K562 (cell line): Measurements from ENCODE around the gene GATA2. TPM values are rescaled to one million over a fixed set of nuclear protein-coding genes. Genes with fewer than 3 reads are reported as not detected.

Experiments
- ARID2 ChIP-seq: fragments of 450-650 bp; IDR thresholded peaks from 2 replicates; pipeline ENCODE4 v1.6.1; 2017; ENCODE audit warnings: antibody characterized with exemption, mild to moderate bottlenecking
- BRF2 ChIP-seq: IDR thresholded peaks from 3 replicates; pipeline ENCODE4 v1.6.1; 2011; ENCODE audit warnings: borderline replicate concordance, mild to moderate bottlenecking; ENCODE audit not compliant: insufficient read length, insufficient read depth
- EP400 ChIP-seq: fragments of 450-650 bp; IDR thresholded peaks from 2 replicates; pipeline ENCODE4 v1.6.1; 2017; ENCODE audit warnings: antibody characterized with exemption, mild to moderate bottlenecking, moderate library complexity
- ETV5 ChIP-seq: sonication (generic); formaldehyde crosslinking; IDR thresholded peaks from 2 replicates; pipeline ENCODE4 v1.4.0; 2020; ENCODE audit warnings: low read depth, mild to moderate bottlenecking, missing genetic modification reagents
- FOXK1 ChIP-seq: sonication (generic); formaldehyde crosslinking; IDR thresholded peaks from 2 replicates; pipeline ENCODE4 v1.8.0; 2022; ENCODE audit warnings: missing genetic modification reagents, mild to moderate bottlenecking, borderline replicate concordance
- GATAD2A ChIP-seq: fragments of 450-650 bp; IDR thresholded peaks from 2 replicates; pipeline ENCODE4 v1.6.1; 2017
- GTF2A2 ChIP-seq: IDR thresholded peaks from 2 replicates; pipeline ENCODE4 v1.6.1; 2016; ENCODE audit warnings: mild to moderate bottlenecking, missing genetic modification characterization, missing compliant biosample characterization
- L3MBTL2 ChIP-seq: fragments of 450-650 bp; IDR thresholded peaks from 2 replicates; pipeline ENCODE4 v1.6.1; 2016; ENCODE audit warnings: mild to moderate bottlenecking, moderate library complexity
- MAFG ChIP-seq: fragments of 450-650 bp; conservative IDR thresholded peaks from 2 replicates; pipeline ENCODE4 v1.6.1; 2016; ENCODE audit warnings: missing genetic modification characterization, missing compliant biosample characterization
- NFE2L1 ChIP-seq: fragments of 450-650 bp; IDR thresholded peaks from 2 replicates; pipeline ENCODE4 v1.6.1; 2016; ENCODE audit warnings: missing genetic modification characterization, low read depth, mild to moderate bottlenecking, missing compliant biosample characterization, moderate library complexity, borderline replicate concordance
- NFRKB ChIP-seq: fragments of 450-650 bp; IDR thresholded peaks from 2 replicates; pipeline ENCODE4 v1.6.1; 2016; ENCODE audit warnings: low read depth
- NR3C1 ChIP-seq: sonication (generic); formaldehyde crosslinking; IDR thresholded peaks from 2 replicates; pipeline ENCODE4 v1.8.1; 2022; ENCODE audit warnings: missing genetic modification reagents
- SETDB1 ChIP-seq: IDR thresholded peaks from one replicate; pipeline ENCODE4 v1.6.1; 2012; ENCODE audit warnings: low read length, control low read depth, inconsistent platforms
- STAT5A ChIP-seq: IDR thresholded peaks from 2 replicates; pipeline ENCODE4 v1.6.1; 2012; ENCODE audit warnings: low read length, inconsistent platforms, borderline replicate concordance
- SUPT5H ChIP-seq: fragments of 450-650 bp; IDR thresholded peaks from 2 replicates; pipeline ENCODE4 v1.6.1; 2016
- TARDBP ChIP-seq: fragments of 450-650 bp; IDR thresholded peaks from 2 replicates; pipeline ENCODE4 v1.6.1; 2016
- TFE3 ChIP-seq: fragments of 450-650 bp; formaldehyde crosslinking; IDR thresholded peaks from 2 replicates; pipeline ENCODE4 v1.4.0; 2020; ENCODE audit warnings: mild to moderate bottlenecking, mixed read lengths
- U2AF2 ChIP-seq: fragments of 200-400 bp; formaldehyde crosslinking; optimal IDR thresholded peaks from 2 replicates; pipeline ENCODE3; 2017; ENCODE audit warnings: low read depth, mild to moderate bottlenecking, low read length
- ZNF586 ChIP-seq: fragments of 450-650 bp; formaldehyde crosslinking; conservative IDR thresholded peaks from 2 replicates; pipeline ENCODE4 v1.4.0; 2020; ENCODE audit warnings: mild to moderate bottlenecking, moderate library complexity
- ZNF778 ChIP-seq: fragments of 450-650 bp; formaldehyde crosslinking; IDR thresholded peaks from 2 replicates; pipeline ENCODE4 v1.4.0; 2020; ENCODE audit warnings: mild to moderate bottlenecking, moderate library complexity
- polyA plus RNA-seq, 8 experiments: library from polyadenylated mRNA; depleted of rRNA in 4 of 8; stranded (reverse) in 5 of 8; unstranded in 3 of 8; fragments of >200 nt; fragmentation: Nextera tagmentation in 2 of 8; fragmentation: Illumina TruSeq in 1 of 8; extraction: Ambion mirVana in 2 of 8; extraction: Trizol in 1 of 8; gene quantifications; 2 replicates each; pipeline versions ENCODE4 v1.2.1 to v1.2.3, GENCODE V29; 2011 to 2014; ENCODE audit warnings: inconsistent platforms in 1 of 8, missing spikeins in 1 of 8
- total RNA-seq, 7 experiments: library from RNA; depleted of rRNA in 6 of 7; stranded (reverse); fragments of >200 nt in 6 of 7; fragmentation: Illumina TruSeq in 2 of 7; extraction: Trizol in 2 of 7; gene quantifications; 2 replicates each; pipeline versions ENCODE4 v1.2.1 to v1.2.3, GENCODE V29; 2011 to 2021; ENCODE audit warnings: low replicate concordance in 1 of 7
- TF ChIP-seq, protein P1 (sequence below): sonication (generic); formaldehyde crosslinking; IDR thresholded peaks from 2 replicates; pipeline ENCODE4 v1.8.1; 2023; ENCODE audit warnings: missing genetic modification reagents, mild to moderate bottlenecking, borderline replicate concordance

GATA2 gene
- total and polyA plus RNA-seq, 9 of the 15 experiments (the other 6 are each of a cell fraction or from before 2014, with no cell fraction given) = 8.5 to 218 (median 50.8) TPM

- TF ChIP-seq ZNF586 (CRISPR knock-in tag) (no peak), NR3C1 (CRISPR knock-in tag) (no peak), EP400 (peak; percentile 83), NFE2L1 (tag) (no peak), MAFG (tag) (no peak), BRF2 (no peak), SUPT5H (peak; percentile 76), STAT5A (no peak), L3MBTL2 (peak; percentile 57; the same call in 1 of the 2 replicates), GATAD2A (peak; percentile 35; the same call in 1 of the 2 replicates), U2AF2 (no peak), NFRKB (peak; percentile 18; the same call in 1 of the 2 replicates), TFE3 (no peak), ZNF778 (CRISPR knock-in tag) (no peak), ARID2 (no peak), GTF2A2 (tag) (no peak), TARDBP (no peak), SETDB1 (no peak), ETV5 (CRISPR knock-in tag) (no peak), FOXK1 (CRISPR knock-in tag) (no peak)
- TF ChIP-seq, protein P1, sequence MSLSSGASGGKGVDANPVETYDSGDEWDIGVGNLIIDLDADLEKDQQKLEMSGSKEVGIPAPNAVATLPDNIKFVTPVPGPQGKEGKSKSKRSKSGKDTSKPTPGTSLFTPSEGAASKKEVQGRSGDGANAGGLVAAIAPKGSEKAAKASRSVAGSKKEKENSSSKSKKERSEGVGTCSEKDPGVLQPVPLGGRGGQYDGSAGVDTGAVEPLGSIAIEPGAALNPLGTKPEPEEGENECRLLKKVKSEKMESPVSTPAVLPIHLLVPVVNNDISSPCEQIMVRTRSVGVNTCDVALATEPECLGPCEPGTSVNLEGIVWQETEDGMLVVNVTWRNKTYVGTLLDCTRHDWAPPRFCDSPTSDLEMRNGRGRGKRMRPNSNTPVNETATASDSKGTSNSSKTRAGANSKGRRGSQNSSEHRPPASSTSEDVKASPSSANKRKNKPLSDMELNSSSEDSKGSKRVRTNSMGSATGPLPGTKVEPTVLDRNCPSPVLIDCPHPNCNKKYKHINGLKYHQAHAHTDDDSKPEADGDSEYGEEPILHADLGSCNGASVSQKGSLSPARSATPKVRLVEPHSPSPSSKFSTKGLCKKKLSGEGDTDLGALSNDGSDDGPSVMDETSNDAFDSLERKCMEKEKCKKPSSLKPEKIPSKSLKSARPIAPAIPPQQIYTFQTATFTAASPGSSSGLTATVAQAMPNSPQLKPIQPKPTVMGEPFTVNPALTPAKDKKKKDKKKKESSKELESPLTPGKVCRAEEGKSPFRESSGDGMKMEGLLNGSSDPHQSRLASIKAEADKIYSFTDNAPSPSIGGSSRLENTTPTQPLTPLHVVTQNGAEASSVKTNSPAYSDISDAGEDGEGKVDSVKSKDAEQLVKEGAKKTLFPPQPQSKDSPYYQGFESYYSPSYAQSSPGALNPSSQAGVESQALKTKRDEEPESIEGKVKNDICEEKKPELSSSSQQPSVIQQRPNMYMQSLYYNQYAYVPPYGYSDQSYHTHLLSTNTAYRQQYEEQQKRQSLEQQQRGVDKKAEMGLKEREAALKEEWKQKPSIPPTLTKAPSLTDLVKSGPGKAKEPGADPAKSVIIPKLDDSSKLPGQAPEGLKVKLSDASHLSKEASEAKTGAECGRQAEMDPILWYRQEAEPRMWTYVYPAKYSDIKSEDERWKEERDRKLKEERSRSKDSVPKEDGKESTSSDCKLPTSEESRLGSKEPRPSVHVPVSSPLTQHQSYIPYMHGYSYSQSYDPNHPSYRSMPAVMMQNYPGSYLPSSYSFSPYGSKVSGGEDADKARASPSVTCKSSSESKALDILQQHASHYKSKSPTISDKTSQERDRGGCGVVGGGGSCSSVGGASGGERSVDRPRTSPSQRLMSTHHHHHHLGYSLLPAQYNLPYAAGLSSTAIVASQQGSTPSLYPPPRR (CRISPR knock-in tag) = no peak
Observed at GRCh38 chr3:128487813-128488635, 5.0 kb downstream of the GATA2 start (continued).
